ENCODE data around the gene XRN1.

XRN1 gene

GRCh38 chr3:142447852-142448823 is at the start of gene XRN1:
Gene XRN1, minus strand, starts transcription at chr3:142448037. Its CDS starts 93 bp downstream, at chr3:142447944.
- Histone ChIP-seq H3K36me3 (ENCODE audit: control insufficient read depth, insufficient read depth, low read length) (no peaks in the 10 kb centered on the region), H3K9me3 (ENCODE audit: control insufficient read depth, insufficient read depth, low read length) (no peaks in the 10 kb centered on the region), H3K27me3 (ENCODE audit: control insufficient read depth, insufficient read depth, low read length) (no peaks in the 10 kb centered on the region), H3K4me1 (ENCODE audit: control insufficient read depth, insufficient read depth, low read length) (no peaks in the 10 kb centered on the region), H3K4me3 (ENCODE audit: low read length) (peak within 1 kb of the TSS; percentile 96), H3K27ac (ENCODE audit: low read length) (no peak within 1 kb of the TSS)
- DNase-seq (ENCODE audit: low read depth, low spot score) = peak; percentile 79
- WGBS (ENCODE audit: insufficient coverage, insufficient read length) = no CpG with 5 or more reads among the region's 52 CpGs

- Histone ChIP-seq H3K9me3 (ENCODE audit: control insufficient read depth, insufficient read depth, low read length) (no peaks in the 10 kb centered on the region), H3K27me3 (ENCODE audit: control insufficient read depth, insufficient read depth, low read length) (no peaks in the 10 kb centered on the region), H3K4me3 (ENCODE audit: low read length) (no peak overlapping the region), H3K27ac (ENCODE audit: low read length) (no peak overlapping the region), H3K4me1 (ENCODE audit: control insufficient read depth, insufficient read depth, low read length) (no peaks in the 10 kb centered on the region), H3K36me3 (ENCODE audit: control insufficient read depth, insufficient read depth, low read length) (no peaks in the 10 kb centered on the region; the same call in 1 of the 2 replicates)
- no CpG with 5 or more reads among the region's 3 CpGs for WGBS (ENCODE audit: insufficient coverage, insufficient read length)
- no peak for DNase-seq (ENCODE audit: low read depth, low spot score)
Measured at GRCh38 chr3:142495103-142495502, 47.3 kb upstream of the XRN1 start.

- Histone ChIP-seq H3K27me3 (ENCODE audit: control insufficient read depth, insufficient read depth, low read length) (no peaks in the 10 kb centered on the region), H3K9me3 (ENCODE audit: control insufficient read depth, insufficient read depth, low read length) (no peaks in the 10 kb centered on the region), H3K27ac (ENCODE audit: low read length) (no peak overlapping the region), H3K4me1 (ENCODE audit: control insufficient read depth, insufficient read depth, low read length) (no peaks in the 10 kb centered on the region), H3K4me3 (ENCODE audit: low read length) (no peak overlapping the region), H3K36me3 (ENCODE audit: control insufficient read depth, insufficient read depth, low read length) (no peaks in the 10 kb centered on the region)
- WGBS (ENCODE audit: insufficient coverage, insufficient read length) = no CpG with 5 or more reads among the region's 2 CpGs
- no peak for DNase-seq (ENCODE audit: low read depth, low spot score)
Measured at GRCh38 chr3:142492184-142492583, 44.3 kb upstream of the XRN1 start.

GRCh38 chr3:142489572-142490323 is 41.9 kb upstream of the XRN1 start:
- Histone ChIP-seq H3K27ac (ENCODE audit: low read length) (no peak overlapping the region), H3K9me3 (ENCODE audit: control insufficient read depth, insufficient read depth, low read length) (no peaks in the 10 kb centered on the region), H3K27me3 (ENCODE audit: control insufficient read depth, insufficient read depth, low read length) (no peaks in the 10 kb centered on the region), H3K4me3 (ENCODE audit: low read length) (no peak overlapping the region), H3K36me3 (ENCODE audit: control insufficient read depth, insufficient read depth, low read length) (no peaks in the 10 kb centered on the region), H3K4me1 (ENCODE audit: control insufficient read depth, insufficient read depth, low read length) (no peaks in the 10 kb centered on the region)
- no CpG with 5 or more reads among the region's 5 CpGs for WGBS (ENCODE audit: insufficient coverage, insufficient read length)
- DNase-seq (ENCODE audit: low read depth, low spot score) = no peak

GRCh38 chr3:142484912-142485435 is 37.1 kb upstream of the XRN1 start:
- Histone ChIP-seq H3K4me1 (ENCODE audit: control insufficient read depth, insufficient read depth, low read length) (no peaks in the 10 kb centered on the region), H3K4me3 (ENCODE audit: low read length) (no peak overlapping the region), H3K27ac (ENCODE audit: low read length) (no peak overlapping the region), H3K36me3 (ENCODE audit: control insufficient read depth, insufficient read depth, low read length) (no peaks in the 10 kb centered on the region), H3K9me3 (ENCODE audit: control insufficient read depth, insufficient read depth, low read length) (peaks cover 3% of the 10 kb centered on the region; the same call in 1 of the 2 replicates), H3K27me3 (ENCODE audit: control insufficient read depth, insufficient read depth, low read length) (no peaks in the 10 kb centered on the region)
- no peak for DNase-seq (ENCODE audit: low read depth, low spot score)
- no CpG with 5 or more reads among the region's 4 CpGs for WGBS (ENCODE audit: insufficient coverage, insufficient read length)

- no peak overlapping the region for H3K4me3 ChIP-seq (ENCODE audit: low read length)
- no peak for DNase-seq (ENCODE audit: low read depth, low spot score)
- no CpG with 5 or more reads among the region's 2 CpGs for WGBS (ENCODE audit: insufficient coverage, insufficient read length)
- peaks cover 3% of the 10 kb centered on the region; the same call in 1 of the 2 replicates for H3K9me3 ChIP-seq (ENCODE audit: control insufficient read depth, insufficient read depth, low read length)
- H3K36me3 ChIP-seq (ENCODE audit: control insufficient read depth, insufficient read depth, low read length) = no peaks in the 10 kb centered on the region
- no peaks in the 10 kb centered on the region for H3K4me1 ChIP-seq (ENCODE audit: control insufficient read depth, insufficient read depth, low read length)
- H3K27me3 ChIP-seq (ENCODE audit: control insufficient read depth, insufficient read depth, low read length) = no peaks in the 10 kb centered on the region
- no peak overlapping the region for H3K27ac ChIP-seq (ENCODE audit: low read length)
Measured at GRCh38 chr3:142481196-142481595, 33.4 kb upstream of the XRN1 start.

GRCh38 chr3:142470826-142471225 is 23.0 kb upstream of the XRN1 start:
- H3K36me3 ChIP-seq (ENCODE audit: control insufficient read depth, insufficient read depth, low read length) = no peaks in the 10 kb centered on the region
- no peaks in the 10 kb centered on the region for H3K4me1 ChIP-seq (ENCODE audit: control insufficient read depth, insufficient read depth, low read length)
- no peaks in the 10 kb centered on the region for H3K9me3 ChIP-seq (ENCODE audit: control insufficient read depth, insufficient read depth, low read length)
- DNase-seq (ENCODE audit: low read depth, low spot score) = no peak
- no CpG with 5 or more reads among the region's 4 CpGs for WGBS (ENCODE audit: insufficient coverage, insufficient read length)
- no peak overlapping the region for H3K4me3 ChIP-seq (ENCODE audit: low read length)
- no peaks in the 10 kb centered on the region for H3K27me3 ChIP-seq (ENCODE audit: control insufficient read depth, insufficient read depth, low read length)
- H3K27ac ChIP-seq (ENCODE audit: low read length) = no peak overlapping the region

GRCh38 chr3:142468456-142468855 is 20.6 kb upstream of the XRN1 start:
- no peaks in the 10 kb centered on the region for H3K9me3 ChIP-seq (ENCODE audit: control insufficient read depth, insufficient read depth, low read length)
- H3K4me1 ChIP-seq (ENCODE audit: control insufficient read depth, insufficient read depth, low read length) = no peaks in the 10 kb centered on the region
- no CpG with 5 or more reads among the region's 4 CpGs for WGBS (ENCODE audit: insufficient coverage, insufficient read length)
- no peaks in the 10 kb centered on the region for H3K27me3 ChIP-seq (ENCODE audit: control insufficient read depth, insufficient read depth, low read length)
- no peak overlapping the region for H3K27ac ChIP-seq (ENCODE audit: low read length)
- H3K4me3 ChIP-seq (ENCODE audit: low read length) = no peak overlapping the region
- DNase-seq (ENCODE audit: low read depth, low spot score) = no peak
- H3K36me3 ChIP-seq (ENCODE audit: control insufficient read depth, insufficient read depth, low read length) = no peaks in the 10 kb centered on the region

- WGBS (ENCODE audit: insufficient coverage, insufficient read length) = no CpG with 5 or more reads among the region's 3 CpGs
- H3K36me3 ChIP-seq (ENCODE audit: control insufficient read depth, insufficient read depth, low read length) = no peaks in the 10 kb centered on the region
- no peak overlapping the region for H3K4me3 ChIP-seq (ENCODE audit: low read length)
- H3K27ac ChIP-seq (ENCODE audit: low read length) = no peak overlapping the region
- no peaks in the 10 kb centered on the region for H3K4me1 ChIP-seq (ENCODE audit: control insufficient read depth, insufficient read depth, low read length)
- no peak for DNase-seq (ENCODE audit: low read depth, low spot score)
- no peaks in the 10 kb centered on the region for H3K27me3 ChIP-seq (ENCODE audit: control insufficient read depth, insufficient read depth, low read length)
- H3K9me3 ChIP-seq (ENCODE audit: control insufficient read depth, insufficient read depth, low read length) = no peaks in the 10 kb centered on the region
Measured at GRCh38 chr3:142467768-142468167, 19.9 kb upstream of the XRN1 start.

GRCh38 chr3:142460689-142461088 is 12.9 kb upstream of the XRN1 start:
- Histone ChIP-seq H3K4me1 (ENCODE audit: control insufficient read depth, insufficient read depth, low read length) (no peaks in the 10 kb centered on the region), H3K36me3 (ENCODE audit: control insufficient read depth, insufficient read depth, low read length) (no peaks in the 10 kb centered on the region), H3K27ac (ENCODE audit: low read length) (no peak overlapping the region), H3K4me3 (ENCODE audit: low read length) (no peak overlapping the region), H3K9me3 (ENCODE audit: control insufficient read depth, insufficient read depth, low read length) (no peaks in the 10 kb centered on the region), H3K27me3 (ENCODE audit: control insufficient read depth, insufficient read depth, low read length) (no peaks in the 10 kb centered on the region)
- WGBS (ENCODE audit: insufficient coverage, insufficient read length) = no CpG with 5 or more reads among the region's 3 CpGs
- DNase-seq (ENCODE audit: low read depth, low spot score) = no peak

All from iPS DF 6.9 (cell line).